ENCODE data around the gene MRGPRF. TPM values are rescaled to one million over a fixed set of nuclear protein-coding genes. Genes with fewer than 3 reads are reported as not detected.
A peak's percentile ranks its signal among the peaks of the same experiment; 100 is the strongest.

The MRGPRF gene
- total and polyA plus RNA-seq, 2 of the 8 experiments (the other 6 are each of a cell fraction or from before 2014, with no cell fraction given), result 7.5 to 11.0 TPM

DNA sequence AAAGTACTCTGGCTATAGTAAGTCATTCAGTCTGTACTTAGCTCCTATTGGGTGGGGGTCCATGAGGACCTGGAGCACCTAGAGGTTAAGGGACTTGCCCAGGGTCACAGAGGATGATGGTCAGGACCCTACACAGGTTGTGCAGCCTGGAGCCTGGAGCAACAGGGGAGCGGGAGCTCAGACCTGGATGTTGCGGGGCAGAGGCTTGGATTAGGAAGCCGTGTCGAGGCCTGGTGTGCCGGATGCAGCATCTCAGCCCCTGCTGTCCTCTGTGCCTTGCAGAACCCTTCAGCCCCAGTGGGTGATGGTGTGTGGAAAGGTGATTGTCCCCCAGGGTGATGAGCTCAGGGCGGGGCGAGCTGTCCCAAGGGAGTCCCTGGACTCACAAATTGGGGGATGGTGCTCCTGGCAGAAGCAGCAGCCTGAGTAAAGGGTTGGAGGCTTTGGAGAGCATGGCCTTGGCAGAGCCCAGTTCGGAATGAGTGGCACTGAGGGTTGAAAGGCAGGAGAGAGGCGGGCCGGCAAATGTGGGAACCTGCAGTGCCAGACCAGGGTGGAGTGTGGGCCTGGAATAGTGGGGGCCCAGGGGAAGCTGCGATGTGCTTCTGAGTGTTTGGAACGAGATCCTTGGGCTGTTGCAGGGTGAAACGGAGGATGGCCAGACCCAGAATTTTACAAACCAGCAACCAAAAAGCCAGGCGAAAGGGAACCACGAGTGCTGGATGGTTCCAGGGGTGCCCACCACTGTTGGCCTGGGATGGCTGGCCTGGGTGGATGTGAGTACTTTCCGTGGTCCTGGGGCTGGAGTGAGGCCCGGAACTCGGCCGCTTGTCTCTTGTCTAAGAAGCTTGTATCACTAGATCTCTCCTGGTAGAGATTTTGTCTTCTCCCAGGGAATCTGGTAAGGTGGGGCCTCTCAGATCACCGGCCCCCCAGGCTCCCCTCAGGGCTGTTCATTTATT is 38.6 kb upstream of the MRGPRF start:
- Histone ChIP-seq H2BK120ac (replicated peaks; ENCODE audit: low read depth, low read length) (no peak overlapping the region), H3K27me3 (replicated peaks in 1 of 4; ENCODE audit: control insufficient read depth in 3 of 4, extremely low read depth in 1 of 4, insufficient read depth in 3 of 4, low read length in 3 of 4) (no peaks in the 10 kb centered on the region), H3K23me2 (ENCODE audit: low read depth, low read length) (no peaks in the 10 kb centered on the region; the same call in 1 of the 2 replicates), H3K14ac (ENCODE audit: insufficient read length) (no peak overlapping the region), H3K56ac (replicated peaks; ENCODE audit: insufficient read length, low read depth, low read length) (peak overlapping the region; percentile 11), H2BK15ac (ENCODE audit: low read length) (no peak overlapping the region), H3K27ac (ENCODE audit: low read depth, low read length) (no peak overlapping the region), H4K91ac (replicated peaks; ENCODE audit: insufficient read length, low read length) (no peak overlapping the region), H2BK5ac (ENCODE audit: low read depth, low read length) (no peak overlapping the region; the same call in 1 of the 2 replicates), H3K36me3 (ENCODE audit: control insufficient read depth in 2 of 4, insufficient read depth in 4 of 4, low read length in 3 of 4) (peaks cover 0 to 8% (median 1%) of the 10 kb centered on the region in 4 experiments; a peak in 4 of 8 replicates), H2BK20ac (ENCODE audit: low read length) (no peak overlapping the region), H3K18ac (ENCODE audit: extremely low read depth, low read length) (no peak overlapping the region), H3K79me1 (ENCODE audit: low read depth, low read length) (peaks cover 18% of the 10 kb centered on the region), H4K8ac (ENCODE audit: extremely low read depth, insufficient read depth, low read length) (no peak overlapping the region), H2BK12ac (ENCODE audit: low read depth, low read length) (no peak overlapping the region), H3K4me2 (ENCODE audit: insufficient read depth in 1 of 2, low read depth in 2 of 2, low read length in 2 of 2) (no peak overlapping the region), H3K4ac (replicated peaks; ENCODE audit: insufficient read length, low read depth, low read length) (no peak overlapping the region), H2AFZ (ENCODE audit: low read length) (no peak overlapping the region), H3K9me3 (ENCODE audit: insufficient read depth in 2 of 2, low read depth in 1 of 2, low read length in 1 of 2) (no peaks in the 10 kb centered on the region), H3K79me2 (ENCODE audit: control insufficient read depth in 1 of 2, insufficient read depth in 2 of 2, low read length in 2 of 2) (peaks cover 7 to 50% of the 10 kb centered on the region in 2 experiments; a peak in 3 of 4 replicates), H4K5ac (ENCODE audit: insufficient read length, low read depth, low read length) (no peak overlapping the region), H3K4me3 (ENCODE audit: extremely low read depth in 1 of 4, insufficient read depth in 2 of 4, low read depth in 3 of 4, low read length in 4 of 4) (no peak overlapping the region), H3K4me1 (replicated peaks in 1 of 4; ENCODE audit: control insufficient read depth in 3 of 4, insufficient read depth in 4 of 4, low read length in 3 of 4) (peaks cover 0 to 9% (median 2%) of the 10 kb centered on the region in 4 experiments; a peak in 3 of 7 replicates), H3K9ac (replicated peaks in 1 of 4; ENCODE audit: extremely low read depth in 1 of 4, low read depth in 3 of 4, low read length in 3 of 4) (no peak overlapping the region), H2AK5ac (ENCODE audit: low read depth, low read length) (no peak overlapping the region), H3K23ac (ENCODE audit: insufficient read length) (no peak overlapping the region), H4K20me1 (replicated peaks in 1 of 2; ENCODE audit: control insufficient read depth in 1 of 2, insufficient read depth in 2 of 2, low read length in 2 of 2) (peaks cover 6 to 24% of the 10 kb centered on the region in 2 experiments)
- no peak for DNase-seq (ENCODE audit: low read depth in 1 of 2, low spot score in 2 of 2)
- ChIA-PET POLR2A (ENCODE audit: partially characterized antibody) (interaction anchor here (0.7 to 1.1 kb wide), 2 partner anchors 9 to 151 kb away, joined by 3 to 4 read pairs; no protein-coding TSS in a partner anchor), CTCF (ENCODE audit: partially characterized antibody) (interaction anchor here (0.6 to 1.4 kb wide), 4 partner anchors 9 to 96 kb away, joined by 3 to 5 read pairs (median 4); no protein-coding TSS in a partner anchor)
- 91% methylated on average over 20 of the region's 20 CpGs; no CpG with 5 or more reads in 1 of the 2 experiments for WGBS, 2 experiments (ENCODE audit: extremely low coverage in 1 of 2, insufficient coverage in 1 of 2, insufficient read length in 1 of 2, insufficient replicate concordance in 2 of 2, low coverage in 1 of 2, low lambda C conversion rate in 2 of 2, missing lambda C conversion rate in 1 of 2)
- FAIRE-seq, result no peak
- TF ChIP-seq SIN3A (conservative IDR thresholded peaks at IDR 0.05 in 1 of 2, IDR thresholded peaks at IDR 0.05 in 1 of 2; ENCODE audit: low read depth in 1 of 2, low read length in 2 of 2) (no peak), POU5F1 (IDR thresholded peaks at IDR 0.05; ENCODE audit: low read depth, low read length) (no peak), ZNF274 (IDR thresholded peaks at IDR 0.05; ENCODE audit: borderline replicate concordance, extremely low read depth, low read length) (no peak), KDM4A (IDR thresholded peaks at IDR 0.05; ENCODE audit: low read depth, low read length, severe bottlenecking) (no peak), JUND (IDR thresholded peaks at IDR 0.05; ENCODE audit: low read length) (no peak), MAFK (IDR thresholded peaks at IDR 0.05; ENCODE audit: low read depth, low read length) (no peak), RXRA (IDR thresholded peaks at IDR 0.05; ENCODE audit: insufficient read depth, low read depth, low read length) (no peak), NANOG (IDR thresholded peaks at IDR 0.05; ENCODE audit: insufficient read depth, low read depth, low read length, poor library complexity, severe bottlenecking) (no peak), JUN (IDR thresholded peaks at IDR 0.05; ENCODE audit: low read depth, low read length) (no peak), PHF8 (conservative IDR thresholded peaks at IDR 0.05; ENCODE audit: low read depth, low read length) (no peak), KDM1A (IDR thresholded peaks at IDR 0.05; ENCODE audit: borderline replicate concordance, low read length) (no peak)

Measured in H1 (cell line).